A673 (cell line): ENCODE results near the gene CABS1.

Source experiments
- CTCF ChIP-seq: fragments of 300-800, 200-600 bp; sonication (generic); conservative IDR thresholded peaks from 2 replicates; pipeline ENCODE4 v1.5.1; 2017; ENCODE audit warnings: low read depth, mild to moderate bottlenecking, antibody characterized with exemption, low read length, moderate library complexity, mixed read lengths
- EZH2 ChIP-seq: fragments of 200-600 bp; sonication (generic); IDR thresholded peaks from 2 replicates; pipeline ENCODE4 v1.6.1; 2017; ENCODE audit warnings: borderline replicate concordance, low read depth, mild to moderate bottlenecking, mixed read lengths, antibody characterized with exemption, low read length; ENCODE audit not compliant: poor library complexity, severe bottlenecking

- TF ChIP-seq EZH2 (no peak), CTCF (no peak)
Observed at GRCh38 chr4:70382691-70383181, 48.0 kb downstream of the CABS1 start, which contains the start of gene SMR3B.
